ENCODE results near the gene ADGRG6. TPM values are rescaled to one million over a fixed set of nuclear protein-coding genes. Genes with fewer than 3 reads are reported as not detected.

Gene ADGRG6
- total RNA-seq, 1 donor from 2014 or later = 0.39 TPM

DNA sequence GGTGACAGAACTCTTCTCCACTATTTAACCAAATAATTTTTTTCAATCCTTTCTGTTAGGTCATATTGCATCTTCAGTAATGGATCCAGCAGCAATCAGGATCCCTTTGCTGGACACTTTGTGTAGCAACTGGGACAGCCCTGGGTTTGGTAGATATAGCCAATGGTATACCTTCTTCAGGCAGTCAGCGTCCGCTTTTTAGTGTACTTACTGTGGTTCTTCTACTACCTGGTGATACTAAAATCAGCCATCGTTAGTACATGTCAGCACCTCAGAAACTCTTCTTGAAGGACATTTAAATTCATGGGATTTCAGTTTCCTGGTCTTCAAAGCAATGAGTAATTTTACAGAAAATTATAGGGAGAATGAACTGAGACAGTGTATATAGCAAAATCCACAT, 93.5 kb downstream of the ADGRG6 start:
- H3K4me1 Mint-ChIP-seq = peaks cover 3% of the 10 kb centered on the region
- Histone ChIP-seq H3K27me3 (no peaks in the 10 kb centered on the region), H3K36me3 (no peaks in the 10 kb centered on the region), H3K4me1 (no peaks in the 10 kb centered on the region), H3K27ac (no peak overlapping the region), H2AFZ (replicated peaks) (no peak overlapping the region), H3K4me3 (no peak overlapping the region), H3F3A (ENCODE audit: low read depth) (no peaks in the 10 kb centered on the region), H3K9me3 (ENCODE audit: low read depth) (no peaks in the 10 kb centered on the region), H3K79me2 (ENCODE audit: low read depth) (no peaks in the 10 kb centered on the region), H4K20me1 (ENCODE audit: low read depth) (no peaks in the 10 kb centered on the region), H3K9ac (no peak overlapping the region), H3K4me2 (no peak overlapping the region)
- H3K36me3 Mint-ChIP-seq = no peaks in the 10 kb centered on the region
- TF ChIP-seq EZH2phosphoT487 (IDR thresholded peaks at IDR 0.05) (no peak), EZH2 (IDR thresholded peaks at IDR 0.05) (no peak)
- TF ChIP-seq, protein P1, sequence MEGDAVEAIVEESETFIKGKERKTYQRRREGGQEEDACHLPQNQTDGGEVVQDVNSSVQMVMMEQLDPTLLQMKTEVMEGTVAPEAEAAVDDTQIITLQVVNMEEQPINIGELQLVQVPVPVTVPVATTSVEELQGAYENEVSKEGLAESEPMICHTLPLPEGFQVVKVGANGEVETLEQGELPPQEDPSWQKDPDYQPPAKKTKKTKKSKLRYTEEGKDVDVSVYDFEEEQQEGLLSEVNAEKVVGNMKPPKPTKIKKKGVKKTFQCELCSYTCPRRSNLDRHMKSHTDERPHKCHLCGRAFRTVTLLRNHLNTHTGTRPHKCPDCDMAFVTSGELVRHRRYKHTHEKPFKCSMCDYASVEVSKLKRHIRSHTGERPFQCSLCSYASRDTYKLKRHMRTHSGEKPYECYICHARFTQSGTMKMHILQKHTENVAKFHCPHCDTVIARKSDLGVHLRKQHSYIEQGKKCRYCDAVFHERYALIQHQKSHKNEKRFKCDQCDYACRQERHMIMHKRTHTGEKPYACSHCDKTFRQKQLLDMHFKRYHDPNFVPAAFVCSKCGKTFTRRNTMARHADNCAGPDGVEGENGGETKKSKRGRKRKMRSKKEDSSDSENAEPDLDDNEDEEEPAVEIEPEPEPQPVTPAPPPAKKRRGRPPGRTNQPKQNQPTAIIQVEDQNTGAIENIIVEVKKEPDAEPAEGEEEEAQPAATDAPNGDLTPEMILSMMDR (IDR thresholded peaks at IDR 0.05) = no peak
- no peak overlapping the region for H3K27ac Mint-ChIP-seq
- H3K9me3 Mint-ChIP-seq = no peaks in the 10 kb centered on the region
- no peak for DNase-seq (ENCODE audit: low spot score)
- H3K4me3 Mint-ChIP-seq = no peak overlapping the region
- no peaks in the 10 kb centered on the region for H3K27me3 Mint-ChIP-seq (ENCODE audit: insufficient read depth, low read depth)

DNA sequence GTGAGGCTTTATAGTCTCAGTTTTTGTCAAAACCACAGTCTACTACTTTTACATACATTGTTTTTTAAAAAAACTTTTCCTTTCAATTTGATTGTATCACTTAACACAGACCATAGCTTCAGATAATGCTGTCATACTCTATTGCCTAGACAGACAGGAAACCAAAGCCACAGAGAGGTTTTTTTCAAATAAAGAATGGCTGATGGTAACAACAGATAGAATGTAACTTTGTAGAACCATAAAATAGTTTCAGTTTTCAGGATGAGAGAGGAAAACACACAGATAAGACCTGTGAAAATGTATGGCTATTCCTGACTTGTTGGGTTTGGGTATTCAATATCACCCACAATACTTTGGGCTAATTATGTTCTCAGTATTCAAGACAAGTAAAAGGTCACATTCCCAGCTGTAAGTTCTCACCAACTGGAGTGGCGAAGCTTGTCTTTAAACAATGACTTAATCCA, 94.0 kb downstream of the ADGRG6 start:
- TF ChIP-seq EZH2 (IDR thresholded peaks at IDR 0.05) (no peak), EZH2phosphoT487 (IDR thresholded peaks at IDR 0.05) (no peak)
- TF ChIP-seq, protein P1 (IDR thresholded peaks at IDR 0.05) = no peak
- Histone ChIP-seq H3K27me3 (no peaks in the 10 kb centered on the region), H3K4me2 (no peak overlapping the region), H3K36me3 (no peaks in the 10 kb centered on the region), H2AFZ (replicated peaks) (no peak overlapping the region), H4K20me1 (ENCODE audit: low read depth) (no peaks in the 10 kb centered on the region), H3K9me3 (ENCODE audit: low read depth) (no peaks in the 10 kb centered on the region), H3F3A (ENCODE audit: low read depth) (no peaks in the 10 kb centered on the region), H3K9ac (no peak overlapping the region), H3K4me1 (no peaks in the 10 kb centered on the region), H3K79me2 (ENCODE audit: low read depth) (no peaks in the 10 kb centered on the region), H3K4me3 (no peak overlapping the region), H3K27ac (no peak overlapping the region)
- no peak for DNase-seq (ENCODE audit: low spot score)
- Mint-ChIP-seq H3K9me3 (no peaks in the 10 kb centered on the region), H3K27ac (no peak overlapping the region), H3K36me3 (no peaks in the 10 kb centered on the region), H3K4me3 (no peak overlapping the region), H3K27me3 (ENCODE audit: insufficient read depth, low read depth) (no peaks in the 10 kb centered on the region), H3K4me1 (peaks cover 3% of the 10 kb centered on the region)

DNA sequence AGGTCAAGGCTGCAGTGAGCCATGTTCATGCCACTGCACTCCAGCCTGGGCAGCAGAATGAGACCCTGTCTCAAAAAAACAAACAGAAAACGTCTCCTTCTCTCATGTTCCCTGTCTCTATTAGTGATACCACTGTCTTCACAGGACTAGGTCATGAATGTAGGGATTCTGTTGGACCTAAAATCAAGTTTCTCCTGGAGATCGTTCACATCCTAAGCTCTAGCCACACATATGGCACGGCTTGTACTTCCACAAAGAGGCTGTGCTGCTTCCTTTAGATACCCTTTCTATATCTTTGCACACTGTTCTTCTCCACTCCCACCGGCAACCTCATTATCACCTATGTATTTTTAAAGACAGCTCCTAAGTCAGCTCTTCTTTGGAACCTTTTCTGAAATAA, 96.5 kb downstream of the ADGRG6 start:
- H3K4me3 ChIP-seq = no peak overlapping the region
- no peak for DNase-seq (ENCODE audit: low spot score)
- H2AFZ ChIP-seq (replicated peaks) = no peak overlapping the region
- H3K4me1 ChIP-seq = no peaks in the 10 kb centered on the region
- no peaks in the 10 kb centered on the region for H4K20me1 ChIP-seq (ENCODE audit: low read depth)
- no peaks in the 10 kb centered on the region for H3K36me3 ChIP-seq
- H3K4me1 Mint-ChIP-seq = peaks cover 3% of the 10 kb centered on the region
- H3K27ac ChIP-seq = no peak overlapping the region
- H3K4me2 ChIP-seq = no peak overlapping the region
- H3K9me3 ChIP-seq (ENCODE audit: low read depth) = no peaks in the 10 kb centered on the region
- H3K4me3 Mint-ChIP-seq = no peak overlapping the region
- H3K27ac Mint-ChIP-seq = no peak overlapping the region
- no peak overlapping the region for H3K9ac ChIP-seq
- H3K27me3 Mint-ChIP-seq (ENCODE audit: insufficient read depth, low read depth) = no peaks in the 10 kb centered on the region
- no peaks in the 10 kb centered on the region for H3K27me3 ChIP-seq
- TF ChIP-seq EZH2 (IDR thresholded peaks at IDR 0.05) = no peak
- TF ChIP-seq, protein P1 (IDR thresholded peaks at IDR 0.05) = no peak
- no peak for TF ChIP-seq EZH2phosphoT487 (IDR thresholded peaks at IDR 0.05)
- H3K36me3 Mint-ChIP-seq = no peaks in the 10 kb centered on the region
- H3F3A ChIP-seq (ENCODE audit: low read depth) = no peaks in the 10 kb centered on the region
- no peaks in the 10 kb centered on the region for H3K79me2 ChIP-seq (ENCODE audit: low read depth)
- H3K9me3 Mint-ChIP-seq = no peaks in the 10 kb centered on the region
